Keratinocyte (primary cell): ENCODE measurements around the gene CCDC71.

ENCODE experiments used
- EZH2 ChIP-seq: IDR thresholded peaks from one replicate; pipeline ENCODE4 v1.6.1; 2012; ENCODE audit warnings: inconsistent platforms, mild to moderate bottlenecking, low read length, moderate library complexity
- TF ChIP-seq, protein P1 (sequence below), 3 experiments: IDR thresholded peaks in 1 of 3; conservative IDR thresholded peaks in 1 of 3; optimal IDR thresholded peaks in 1 of 3; 2 replicates in 2 of 3; 3 replicates in 1 of 3; pipeline versions ENCODE3 to v1.5.1; 2011; ENCODE audit warnings: low read length in 3 of 3, mild to moderate bottlenecking in 3 of 3, moderate library complexity in 2 of 3, control low read depth in 1 of 3, inconsistent platforms in 1 of 3; ENCODE audit not compliant: insufficient read depth in 2 of 3; ENCODE audit errors: extremely low read depth in 1 of 3

DNA sequence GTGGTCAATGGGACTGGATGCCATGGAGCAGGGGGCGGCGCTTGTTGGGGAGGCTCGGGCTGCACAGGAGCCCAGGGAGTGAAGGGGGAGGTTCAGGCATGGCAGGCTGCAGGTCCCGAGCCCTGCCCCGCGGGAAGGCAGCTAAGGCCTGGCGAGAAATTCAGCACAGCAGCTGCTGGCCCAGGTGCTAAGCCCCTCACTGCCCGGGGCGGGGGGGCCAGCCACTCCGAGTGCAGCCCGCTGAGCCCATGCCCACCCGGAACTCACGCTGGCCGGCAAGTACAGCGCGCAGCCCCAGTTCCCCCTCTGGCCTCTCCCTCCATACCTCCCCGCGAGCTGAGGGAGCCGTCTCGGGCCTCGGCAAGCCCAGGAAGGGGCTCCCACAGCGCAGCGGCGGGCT, 16.6 kb upstream of the CCDC71 start:
- no peak for TF ChIP-seq EZH2
- TF ChIP-seq, protein P1, sequence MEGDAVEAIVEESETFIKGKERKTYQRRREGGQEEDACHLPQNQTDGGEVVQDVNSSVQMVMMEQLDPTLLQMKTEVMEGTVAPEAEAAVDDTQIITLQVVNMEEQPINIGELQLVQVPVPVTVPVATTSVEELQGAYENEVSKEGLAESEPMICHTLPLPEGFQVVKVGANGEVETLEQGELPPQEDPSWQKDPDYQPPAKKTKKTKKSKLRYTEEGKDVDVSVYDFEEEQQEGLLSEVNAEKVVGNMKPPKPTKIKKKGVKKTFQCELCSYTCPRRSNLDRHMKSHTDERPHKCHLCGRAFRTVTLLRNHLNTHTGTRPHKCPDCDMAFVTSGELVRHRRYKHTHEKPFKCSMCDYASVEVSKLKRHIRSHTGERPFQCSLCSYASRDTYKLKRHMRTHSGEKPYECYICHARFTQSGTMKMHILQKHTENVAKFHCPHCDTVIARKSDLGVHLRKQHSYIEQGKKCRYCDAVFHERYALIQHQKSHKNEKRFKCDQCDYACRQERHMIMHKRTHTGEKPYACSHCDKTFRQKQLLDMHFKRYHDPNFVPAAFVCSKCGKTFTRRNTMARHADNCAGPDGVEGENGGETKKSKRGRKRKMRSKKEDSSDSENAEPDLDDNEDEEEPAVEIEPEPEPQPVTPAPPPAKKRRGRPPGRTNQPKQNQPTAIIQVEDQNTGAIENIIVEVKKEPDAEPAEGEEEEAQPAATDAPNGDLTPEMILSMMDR (optimal IDR thresholded peaks at IDR 0.05 in 1 of 3, IDR thresholded peaks at IDR 0.05 in 1 of 3, conservative IDR thresholded peaks at IDR 0.05 in 1 of 3; ENCODE audit: extremely low read depth in 1 of 3, insufficient read depth in 2 of 3, low read length in 3 of 3): no peak
